8988T (cell line): Measurements from ENCODE around the gene HIVEP1.
"Not testable (repeated sequence)": the region's sequence is repeated elsewhere in the genome, so short reads cannot be mapped to it uniquely, and the experiment has no call there.

Experiments
- DNase-seq: peaks from one replicate; pipeline ENCODE4 v3.0.0; 2011

Gene HIVEP1

GRCh38 chr6:12092762-12093161, 80.7 kb downstream of the HIVEP1 start:
- DNase-seq: no peak

DNA sequence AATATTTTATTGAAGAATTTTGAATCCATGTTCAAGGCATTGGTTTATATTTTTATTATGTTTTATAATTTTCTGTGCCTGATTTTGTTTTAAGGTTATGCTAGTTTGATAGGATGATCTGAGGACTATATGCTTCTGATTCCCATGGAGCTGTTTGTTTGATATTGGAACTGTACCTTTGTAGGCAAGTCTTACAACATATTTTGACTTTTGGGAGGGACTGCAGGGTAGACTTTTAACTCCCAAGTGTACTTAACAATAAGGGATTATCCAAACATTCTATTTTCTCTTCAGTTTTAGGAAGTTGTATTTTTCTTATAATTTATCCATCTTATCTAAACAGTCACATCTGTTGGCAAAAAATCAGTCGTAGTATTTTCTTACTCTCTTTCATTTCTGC, 82.6 kb downstream of the HIVEP1 start:
- no peak for DNase-seq

GRCh38 chr6:12096342-12096741, 84.2 kb downstream of the HIVEP1 start:
- no peak for DNase-seq

GRCh38 chr6:12097791-12098190, 85.7 kb downstream of the HIVEP1 start:
- DNase-seq: no peak

DNA sequence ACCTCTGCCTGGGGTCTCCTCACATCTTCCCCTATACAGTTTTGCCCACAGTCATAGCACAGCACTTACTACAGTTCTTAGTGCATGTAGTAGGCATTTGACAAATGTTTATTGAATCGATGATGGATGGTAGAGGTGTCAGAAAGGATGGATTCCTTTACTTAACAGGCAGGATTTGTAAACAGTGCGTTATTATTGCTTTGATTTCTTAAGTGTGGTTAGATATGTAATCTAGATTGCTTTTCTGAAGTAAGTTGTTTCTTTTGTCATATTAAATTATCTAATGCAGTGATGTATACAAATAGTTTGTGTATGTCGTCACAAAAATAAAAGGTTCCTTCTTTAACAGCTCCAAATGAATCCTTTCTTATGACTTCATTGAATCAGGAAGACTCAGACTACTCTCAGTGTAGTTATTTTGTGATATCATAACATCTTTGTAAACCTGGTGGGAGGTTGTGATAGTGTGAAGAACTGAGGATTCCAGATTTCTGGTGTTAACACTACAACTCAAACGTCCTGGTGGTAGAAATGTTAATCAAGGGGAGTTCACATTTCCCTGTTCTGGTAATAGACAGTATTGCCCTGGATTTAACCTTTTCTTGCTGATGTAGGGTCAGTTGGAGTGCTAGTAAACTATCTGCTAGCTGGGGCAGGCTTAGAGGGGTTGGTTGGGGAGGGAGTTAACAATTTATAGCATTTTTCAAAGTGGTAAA, 87.7 kb downstream of the HIVEP1 start:
- DNase-seq: no peak

- no peak for DNase-seq
These were observed 88.9 kb downstream of the HIVEP1 start for GRCh38 chr6:12101048-12101447.

- no peak for DNase-seq
These were observed 89.7 kb downstream of the HIVEP1 start for GRCh38 chr6:12101653-12102312.

DNA sequence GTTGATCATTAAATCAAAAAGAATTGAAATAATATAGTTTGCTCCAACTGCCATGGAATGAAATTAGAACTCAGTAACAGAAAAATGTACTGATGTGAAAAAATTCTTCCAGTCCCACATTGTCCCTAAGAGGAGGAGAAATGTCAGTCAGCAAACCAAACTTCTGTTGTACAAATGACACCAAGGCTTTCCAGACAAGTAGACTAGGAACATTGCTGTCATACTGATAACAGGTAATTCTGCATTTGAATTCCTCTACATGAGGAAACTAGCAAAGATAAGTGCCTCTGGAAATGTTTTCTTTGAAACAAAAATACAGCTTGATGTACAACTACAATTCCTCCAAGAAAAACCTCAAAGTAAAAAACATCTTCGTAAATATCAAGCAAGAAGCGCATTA, 90.2 kb downstream of the HIVEP1 start:
- no peak for DNase-seq

DNA sequence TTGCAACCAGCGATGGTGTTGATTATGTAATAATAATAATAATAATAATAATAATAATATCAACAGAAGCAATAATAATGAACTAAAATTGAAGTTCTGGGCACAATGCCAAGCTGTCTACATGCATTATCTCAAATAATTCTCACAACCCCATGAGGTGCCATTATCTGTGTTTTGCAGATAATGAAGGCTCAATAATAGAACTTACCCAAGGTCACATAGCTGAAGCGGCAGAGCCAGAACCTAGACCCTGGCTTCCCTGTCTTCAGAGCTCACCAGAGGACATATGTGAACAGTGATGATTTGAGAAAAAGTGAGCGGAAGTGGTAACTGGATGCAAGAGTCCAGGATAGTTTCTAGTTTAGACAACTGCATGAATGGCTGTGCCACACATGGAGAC, 91.0 kb downstream of the HIVEP1 start:
- DNase-seq: no peak

DNA sequence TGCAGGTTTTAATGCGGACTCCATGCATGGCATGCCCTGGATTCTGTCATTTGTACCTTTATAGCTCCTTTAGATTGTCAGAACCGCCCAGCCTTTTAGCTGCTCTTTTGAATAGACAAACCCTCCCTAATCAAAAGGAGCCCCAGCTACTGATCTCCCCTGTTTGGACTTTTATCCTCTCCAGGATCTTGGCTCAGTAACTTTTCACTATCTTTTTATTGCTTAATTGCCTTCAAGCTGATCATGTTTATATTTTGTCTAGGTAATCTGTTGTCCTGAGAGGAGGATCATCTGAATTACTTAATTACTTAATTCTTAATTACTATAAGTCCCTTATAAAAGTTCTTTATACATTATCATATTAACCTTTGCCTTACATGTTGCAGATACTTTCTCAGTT, 93.2 kb downstream of the HIVEP1 start:
- DNase-seq: no peak

DNA sequence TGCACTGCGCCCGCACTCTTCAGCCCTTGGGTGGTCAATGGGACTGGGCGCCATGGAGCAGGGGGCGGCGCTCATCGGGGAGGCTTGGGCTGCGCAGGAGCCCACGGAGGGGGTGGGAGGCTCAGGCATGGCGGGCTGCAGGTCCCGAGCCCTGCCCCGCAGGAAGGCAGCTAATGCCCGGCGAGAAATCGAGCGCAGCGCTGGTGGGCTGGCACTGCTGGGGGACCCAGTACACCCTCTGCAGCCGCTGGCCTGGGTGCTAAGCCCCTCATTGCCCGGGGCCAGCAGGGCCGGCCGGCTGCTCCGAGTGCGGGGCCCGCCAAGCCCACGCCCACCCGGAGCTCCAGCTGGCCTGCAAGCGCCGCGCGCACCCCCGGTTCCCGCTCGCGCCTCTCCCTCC, 96.3 kb downstream of the HIVEP1 start:
- DNase-seq: not testable (repeated sequence)

DNA sequence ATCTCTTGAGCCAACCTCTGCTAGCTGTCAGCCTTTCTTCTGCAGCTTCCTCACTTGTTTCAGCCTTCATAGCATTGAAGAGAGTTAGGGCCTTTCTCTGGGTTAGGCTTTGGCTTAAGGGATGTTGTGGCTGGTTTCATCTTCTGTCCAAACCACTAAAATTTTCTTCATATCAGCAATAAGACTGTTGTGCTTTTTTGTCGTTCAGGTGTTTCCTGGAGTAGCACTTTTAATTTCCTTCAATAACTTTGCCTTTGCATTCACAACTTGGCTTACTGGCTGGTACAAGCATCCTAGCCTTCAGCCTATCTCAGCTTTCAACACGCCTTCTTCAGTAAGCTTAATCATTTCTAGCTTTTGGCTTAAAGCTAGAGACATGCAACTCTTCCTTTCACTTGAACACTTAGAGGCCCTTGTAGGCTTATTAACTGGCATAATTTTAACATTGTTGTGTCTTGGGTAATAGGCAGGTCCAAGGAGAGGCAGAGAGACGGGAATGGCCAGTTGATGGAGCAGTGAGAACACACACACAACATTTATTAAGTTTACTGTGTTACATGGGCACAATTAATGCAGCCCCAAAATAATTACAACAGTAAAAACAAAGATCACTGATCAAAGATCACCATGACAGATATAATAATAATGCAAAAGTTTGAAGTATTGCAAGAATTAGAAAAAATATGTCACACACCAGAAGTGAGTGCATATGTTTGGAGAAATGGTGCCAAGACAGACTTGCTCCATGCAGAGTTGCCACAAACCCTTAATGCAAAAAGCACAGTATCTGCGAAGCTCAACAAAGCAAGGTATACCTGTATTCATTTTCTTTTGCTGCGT, 98.6 kb downstream of the HIVEP1 start:
- DNase-seq: no peak

- DNase-seq: no peak
These were observed 99.2 kb downstream of the HIVEP1 start for GRCh38 chr6:12111363-12111670.

DNA sequence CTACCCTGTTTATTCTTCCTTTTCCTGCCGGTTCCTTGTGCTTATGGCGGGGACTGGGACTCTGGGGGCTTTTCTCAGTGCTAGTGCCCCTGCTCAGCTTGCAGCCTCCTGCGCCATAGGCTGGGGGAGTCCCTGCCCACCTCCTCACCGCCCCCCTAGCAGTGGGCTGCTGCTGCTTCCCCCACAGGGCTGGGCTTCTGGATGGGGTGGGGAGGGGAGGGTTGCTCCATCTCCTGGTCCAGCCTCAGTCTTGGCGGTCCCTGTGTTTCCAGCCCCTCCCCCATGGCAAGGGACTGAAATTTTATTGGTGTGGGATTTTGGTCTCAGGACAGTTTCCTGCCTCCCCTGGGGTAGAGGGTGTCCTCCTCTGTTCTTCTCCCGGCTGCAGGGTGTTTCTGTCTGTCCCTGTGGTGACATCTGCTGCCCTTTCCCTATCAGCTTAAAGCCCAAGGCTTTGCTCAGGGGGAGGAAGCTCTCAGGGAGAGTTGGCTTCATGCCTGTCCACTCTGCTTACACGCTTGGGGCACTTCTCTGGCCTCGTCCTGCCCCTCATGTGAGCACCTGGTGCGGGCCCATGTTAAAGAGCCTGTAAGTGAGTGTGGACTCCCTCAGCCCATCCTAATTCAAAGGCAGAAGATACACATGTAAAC, 100.6 kb downstream of the HIVEP1 start:
- no peak for DNase-seq

GRCh38 chr6:12113190-12113577, 101.1 kb downstream of the HIVEP1 start:
- DNase-seq: no peak

DNA sequence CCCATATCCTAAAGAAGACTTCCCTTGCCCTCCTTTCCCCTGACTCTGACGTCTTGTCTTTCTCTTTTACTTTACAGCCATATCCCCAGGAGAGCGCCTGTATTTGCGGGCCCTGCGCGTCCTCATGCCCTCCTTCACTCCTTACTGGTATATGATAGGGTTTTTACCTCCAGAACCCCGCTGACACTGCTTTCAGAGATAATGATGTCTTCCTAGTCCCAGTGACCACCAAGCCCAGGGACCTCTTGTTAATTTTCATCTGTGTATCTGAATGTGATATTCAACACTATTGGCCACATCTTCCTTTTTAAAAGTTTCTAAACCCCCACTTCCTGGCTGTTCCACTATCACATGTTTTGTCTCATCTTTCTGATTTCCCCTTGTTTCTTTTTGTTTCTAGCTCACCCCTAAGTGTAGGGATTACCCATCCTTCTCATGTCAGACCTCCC, 102.0 kb downstream of the HIVEP1 start:
- DNase-seq: no peak

- DNase-seq: no peak
These were observed 102.9 kb downstream of the HIVEP1 start for GRCh38 chr6:12115001-12115400.

GRCh38 chr6:12115492-12115891, 103.4 kb downstream of the HIVEP1 start:
- DNase-seq: no peak

GRCh38 chr6:12116264-12116800, 104.2 kb downstream of the HIVEP1 start:
- DNase-seq: no peak

DNA sequence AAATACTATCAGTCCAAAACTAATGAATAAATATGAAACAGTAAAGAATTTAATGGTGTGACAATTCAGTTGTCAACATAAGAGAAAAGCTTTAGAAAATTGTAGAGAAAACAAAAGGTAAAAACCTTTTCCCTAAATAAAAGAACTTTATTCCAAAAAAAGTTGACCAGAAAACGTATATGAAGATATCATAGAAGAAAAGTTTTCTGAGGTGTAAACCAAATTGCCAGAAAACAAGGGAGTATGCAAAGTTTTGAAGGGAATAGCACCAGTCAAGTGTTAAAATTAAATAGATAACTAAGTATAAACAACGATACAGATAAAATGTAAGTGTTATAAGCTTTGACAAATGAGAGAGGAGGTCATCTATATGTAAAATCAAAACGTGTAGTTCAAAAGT, 104.9 kb downstream of the HIVEP1 start:
- DNase-seq: no peak

DNA sequence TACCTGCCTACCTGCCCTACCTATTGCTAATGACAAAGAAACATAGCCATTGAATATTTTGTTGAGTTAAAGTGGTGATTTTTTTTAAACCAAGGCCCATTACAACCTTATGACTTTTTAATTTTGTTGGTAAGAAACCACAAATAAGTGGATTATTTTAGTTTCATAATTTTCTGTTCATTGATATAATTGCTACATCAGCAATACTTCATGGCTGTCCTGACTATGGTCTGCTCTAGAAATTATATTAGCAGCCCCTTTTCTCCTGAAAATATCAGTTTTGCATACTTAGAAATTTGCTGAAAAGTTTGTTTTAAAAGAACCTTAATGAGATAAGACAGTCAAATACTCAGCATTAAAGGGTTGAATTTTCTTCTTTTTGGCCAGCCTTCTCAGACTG, 106.5 kb downstream of the HIVEP1 start:
- DNase-seq: no peak

- no peak for DNase-seq
These were observed 107.0 kb downstream of the HIVEP1 start for GRCh38 chr6:12119085-12119588.

DNA sequence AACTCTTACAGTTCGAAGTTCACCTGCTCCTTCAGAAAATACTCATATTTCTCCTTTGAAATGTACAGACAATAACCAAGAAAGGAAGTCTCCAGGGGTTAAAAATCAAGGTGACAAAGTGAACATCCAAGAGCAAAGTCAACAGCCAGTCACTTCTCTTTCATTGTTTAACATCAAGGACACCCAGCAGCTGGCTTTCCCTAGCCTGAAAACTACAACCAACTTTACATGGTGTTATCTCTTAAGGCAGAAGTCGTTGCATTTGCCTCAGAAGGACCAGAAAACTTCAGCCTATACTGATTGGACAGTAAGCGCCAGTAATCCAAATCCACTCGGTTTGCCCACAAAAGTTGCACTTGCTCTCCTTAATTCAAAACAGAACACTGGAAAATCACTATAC, 113.3 kb downstream of the HIVEP1 start:
- no peak for DNase-seq
